Neural cell (in vitro differentiated cells): ENCODE measurements around the gene LRRC74A.

Source experiments
- CTCF ChIP-seq: fragments of 450-650 bp; IDR thresholded peaks from 2 replicates; pipeline ENCODE4 v1.5.1; 2014; ENCODE audit warnings: antibody characterized with exemption, mild to moderate bottlenecking, moderate library complexity; ENCODE audit not compliant: poor library complexity, severe bottlenecking
- EZH2 ChIP-seq: fragments of 200-600, 300-800 bp; shearing (Covaris generic), sonication (generic); IDR thresholded peaks from 2 replicates; pipeline ENCODE4 v1.6.1; 2014; ENCODE audit warnings: antibody characterized with exemption, low read length, borderline replicate concordance, mild to moderate bottlenecking; ENCODE audit not compliant: insufficient read depth, poor library complexity, severe bottlenecking
- POLR2AphosphoS5 ChIP-seq: IDR thresholded peaks from 2 replicates; pipeline ENCODE4 v1.6.1; 2012
- TF ChIP-seq, protein P1 (sequence below): IDR thresholded peaks from 2 replicates; pipeline ENCODE4 v1.6.1; 2012; ENCODE audit warnings: borderline replicate concordance

DNA sequence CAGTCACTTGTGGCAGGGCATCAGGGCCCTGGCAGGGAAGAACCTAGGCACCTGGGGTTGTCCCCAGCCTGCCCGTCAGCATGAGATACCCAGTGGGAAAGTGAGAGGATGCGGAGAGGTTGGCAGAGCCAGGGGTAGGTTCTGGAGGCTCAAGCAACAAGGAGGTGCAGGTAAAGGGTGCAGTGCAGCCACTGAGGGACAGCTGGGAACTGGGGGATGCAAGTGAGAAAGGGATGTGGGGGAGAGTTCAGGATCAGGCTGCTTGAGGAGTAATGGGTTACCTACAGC, 46.2 kb upstream of the LRRC74A start:
- no peak for TF ChIP-seq CTCF
- TF ChIP-seq POLR2AphosphoS5: no peak
- TF ChIP-seq EZH2: no peak
- TF ChIP-seq, protein P1, sequence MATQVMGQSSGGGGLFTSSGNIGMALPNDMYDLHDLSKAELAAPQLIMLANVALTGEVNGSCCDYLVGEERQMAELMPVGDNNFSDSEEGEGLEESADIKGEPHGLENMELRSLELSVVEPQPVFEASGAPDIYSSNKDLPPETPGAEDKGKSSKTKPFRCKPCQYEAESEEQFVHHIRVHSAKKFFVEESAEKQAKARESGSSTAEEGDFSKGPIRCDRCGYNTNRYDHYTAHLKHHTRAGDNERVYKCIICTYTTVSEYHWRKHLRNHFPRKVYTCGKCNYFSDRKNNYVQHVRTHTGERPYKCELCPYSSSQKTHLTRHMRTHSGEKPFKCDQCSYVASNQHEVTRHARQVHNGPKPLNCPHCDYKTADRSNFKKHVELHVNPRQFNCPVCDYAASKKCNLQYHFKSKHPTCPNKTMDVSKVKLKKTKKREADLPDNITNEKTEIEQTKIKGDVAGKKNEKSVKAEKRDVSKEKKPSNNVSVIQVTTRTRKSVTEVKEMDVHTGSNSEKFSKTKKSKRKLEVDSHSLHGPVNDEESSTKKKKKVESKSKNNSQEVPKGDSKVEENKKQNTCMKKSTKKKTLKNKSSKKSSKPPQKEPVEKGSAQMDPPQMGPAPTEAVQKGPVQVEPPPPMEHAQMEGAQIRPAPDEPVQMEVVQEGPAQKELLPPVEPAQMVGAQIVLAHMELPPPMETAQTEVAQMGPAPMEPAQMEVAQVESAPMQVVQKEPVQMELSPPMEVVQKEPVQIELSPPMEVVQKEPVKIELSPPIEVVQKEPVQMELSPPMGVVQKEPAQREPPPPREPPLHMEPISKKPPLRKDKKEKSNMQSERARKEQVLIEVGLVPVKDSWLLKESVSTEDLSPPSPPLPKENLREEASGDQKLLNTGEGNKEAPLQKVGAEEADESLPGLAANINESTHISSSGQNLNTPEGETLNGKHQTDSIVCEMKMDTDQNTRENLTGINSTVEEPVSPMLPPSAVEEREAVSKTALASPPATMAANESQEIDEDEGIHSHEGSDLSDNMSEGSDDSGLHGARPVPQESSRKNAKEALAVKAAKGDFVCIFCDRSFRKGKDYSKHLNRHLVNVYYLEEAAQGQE: no peak
